Common myeloid progenitor, CD34-positive (primary cell): Measurements from ENCODE around the gene RAD51B.

Experiments
- CTCF ChIA-PET: fragments of 350-600 bp; sonication (Branson Sonifier 250); formaldehyde crosslinking; loops from one replicate; lab custom pipeline; 2021; ENCODE audit warnings: antibody characterized with exemption; lab: Charles Lee
- POLR2A ChIA-PET: fragments of 350-600 bp; sonication (Branson Sonifier 250); formaldehyde crosslinking; loops from one replicate; lab custom pipeline; 2021; ENCODE audit warnings: antibody characterized with exemption; lab: Charles Lee
- DNase-seq, 3 donors: peaks; one replicate each; pipeline versions ENCODE4 v3.0.0 to v3.0.0-alpha.2; 2013
- H3K27ac ChIP-seq, 2 experiments: 1 replicate in 1 of 2; 2 replicates in 1 of 2; pipeline ENCODE4 v1.7.0; 2013; ENCODE audit warnings: inconsistent platforms in 2 of 2, low read length in 2 of 2, mild to moderate bottlenecking in 2 of 2, low read depth in 1 of 2, moderate library complexity in 1 of 2; ENCODE audit not compliant: severe bottlenecking in 2 of 2, insufficient read depth in 1 of 2, poor library complexity in 1 of 2
- H3K27me3 ChIP-seq, 5 experiments: replicated peaks in 2 of 5; 1 replicate in 3 of 5; 2 replicates in 2 of 5; pipeline versions ENCODE4 v1.6.1 to v1.7.0; 2013; ENCODE audit warnings: low read length in 4 of 5, mild to moderate bottlenecking in 2 of 5, moderate library complexity in 2 of 5, inconsistent platforms in 1 of 5; ENCODE audit not compliant: insufficient read depth in 5 of 5, control insufficient read depth in 4 of 5
- H3K36me3 ChIP-seq, 4 experiments: 1 replicate in 2 of 4; 2 replicates in 2 of 4; pipeline versions ENCODE4 v1.6.1 to v1.7.0; 2013; ENCODE audit warnings: low read length in 3 of 4, control low read depth in 1 of 4, mild to moderate bottlenecking in 1 of 4; ENCODE audit not compliant: control insufficient read depth in 4 of 4, insufficient read depth in 4 of 4
- H3K4me1 ChIP-seq, 4 experiments: 1 replicate in 3 of 4; 2 replicates in 1 of 4; pipeline versions ENCODE4 v1.6.1 to v1.7.1; 2013; ENCODE audit warnings: low read length in 3 of 4, mild to moderate bottlenecking in 3 of 4, control low read depth in 1 of 4, inconsistent platforms in 1 of 4, moderate library complexity in 1 of 4; ENCODE audit not compliant: control insufficient read depth in 4 of 4, insufficient read depth in 4 of 4; ENCODE audit errors: control extremely low read depth in 1 of 4
- H3K4me3 ChIP-seq, 7 experiments: 1 replicate in 4 of 7; 2 replicates in 3 of 7; pipeline versions ENCODE4 v1.5.1 to v1.7.0; 2013; ENCODE audit warnings: mild to moderate bottlenecking in 7 of 7, low read length in 6 of 7, moderate library complexity in 6 of 7, inconsistent platforms in 2 of 7, low read depth in 2 of 7, control low read depth in 1 of 7; ENCODE audit not compliant: insufficient read depth in 4 of 7, control insufficient read depth in 1 of 7; ENCODE audit errors: extremely low read depth in 1 of 7
- H3K9me3 ChIP-seq, 5 experiments: 1 replicate in 4 of 5; 2 replicates in 1 of 5; pipeline versions ENCODE4 v1.6.1 to v1.7.1; 2013; ENCODE audit warnings: low read length in 4 of 5, mild to moderate bottlenecking in 2 of 5, inconsistent platforms in 1 of 5, low read depth in 1 of 5, moderate library complexity in 1 of 5; ENCODE audit not compliant: control insufficient read depth in 4 of 5, insufficient read depth in 2 of 5; ENCODE audit errors: control extremely low read depth in 1 of 5
- WGBS: methylation state at CpG from one replicate; pipeline ENCODE4 v1.1.5; 2013; ENCODE audit not compliant: insufficient coverage; 5-methylcytosine and 5-hydroxymethylcytosine counted together

RAD51B gene

GRCh38 chr14:68532496-68532895, 712.9 kb downstream of the RAD51B start:
- DNase-seq = no peak
- H3K27me3 ChIP-seq = no peaks in the 10 kb centered on the region

GRCh38 chr14:68534276-68534675, 714.7 kb downstream of the RAD51B start:
- POLR2A ChIA-PET = no interaction called here
- no peak overlapping the region for H3K27ac ChIP-seq
- CTCF ChIA-PET = no interaction called here
- DNase-seq = no peak
- H3K27me3 ChIP-seq = no peaks in the 10 kb centered on the region
- peaks cover 3 to 18% (median 7%) of the 10 kb centered on the region in 5 experiments for H3K9me3 ChIP-seq
- H3K4me3 ChIP-seq = no peak overlapping the region
- peaks cover 0 to 2% (median 0%) of the 10 kb centered on the region in 4 experiments for H3K36me3 ChIP-seq
- WGBS = 92% methylated on average over 1 of the region's 3 CpGs
- H3K4me1 ChIP-seq = no peaks in the 10 kb centered on the region

More at GRCh38 chr14:68532496-68532895, 712.9 kb downstream of the RAD51B start:
- Histone ChIP-seq H3K36me3 (peaks cover 0 to 2% (median 0%) of the 10 kb centered on the region in 4 experiments), H3K27ac (no peak overlapping the region), H3K4me3 (no peak overlapping the region), H3K4me1 (peaks cover 0 to 1% (median 0%) of the 10 kb centered on the region in 4 experiments), H3K9me3 (peaks cover 3 to 22% (median 10%) of the 10 kb centered on the region in 5 experiments)
- ChIA-PET POLR2A (no interaction called here), CTCF (no interaction called here)

- Histone ChIP-seq H3K36me3 (no peaks in the 10 kb centered on the region), H3K4me1 (no peaks in the 10 kb centered on the region), H3K4me3 (no peak overlapping the region), H3K9me3 (peaks cover 3 to 7% (median 4%) of the 10 kb centered on the region in 5 experiments), H3K27me3 (no peaks in the 10 kb centered on the region), H3K27ac (no peak overlapping the region)
- ChIA-PET CTCF (no interaction called here), POLR2A (no interaction called here)
- no peak for DNase-seq
- WGBS = 100% methylated on average over 1 of the region's 5 CpGs
Measured at GRCh38 chr14:68535404-68536017, 715.9 kb downstream of the RAD51B start.

- DNase-seq = no peak
- WGBS = no CpG with 5 or more reads among the region's 1 CpG
- no peak overlapping the region for H3K4me3 ChIP-seq
- CTCF ChIA-PET = no interaction called here
- H3K9me3 ChIP-seq = peaks cover 3 to 7% (median 4%) of the 10 kb centered on the region in 5 experiments
- H3K4me1 ChIP-seq = no peaks in the 10 kb centered on the region
- no peaks in the 10 kb centered on the region for H3K27me3 ChIP-seq
- POLR2A ChIA-PET = no interaction called here
- no peak overlapping the region for H3K27ac ChIP-seq
- H3K36me3 ChIP-seq = no peaks in the 10 kb centered on the region
Measured at GRCh38 chr14:68536018-68536410, 716.4 kb downstream of the RAD51B start.

- H3K4me3 ChIP-seq = no peak overlapping the region
- H3K27ac ChIP-seq = no peak overlapping the region
- no peaks in the 10 kb centered on the region for H3K27me3 ChIP-seq
- H3K4me1 ChIP-seq = no peaks in the 10 kb centered on the region
- H3K9me3 ChIP-seq = peaks cover 0 to 4% (median 0%) of the 10 kb centered on the region in 5 experiments
- POLR2A ChIA-PET = no interaction called here
- DNase-seq = no peak
- CTCF ChIA-PET = interaction anchor here (0.9 to 2.0 kb wide), 2 partner anchors 9 to 594 kb away, joined by 4 to 6 read pairs; no protein-coding TSS in a partner anchor
- H3K36me3 ChIP-seq = no peaks in the 10 kb centered on the region
- 79% methylated on average over 2 of the region's 2 CpGs for WGBS
Measured at GRCh38 chr14:68538639-68539038, 719.1 kb downstream of the RAD51B start.

GRCh38 chr14:68539241-68539737, 719.7 kb downstream of the RAD51B start:
- ChIA-PET POLR2A (no interaction called here), CTCF (interaction anchor here (2.0 kb wide), 1 partner anchor 10 kb away, joined by 6 read pairs; no protein-coding TSS in a partner anchor)
- no peak for DNase-seq
- Histone ChIP-seq H3K4me3 (no peak overlapping the region), H3K36me3 (no peaks in the 10 kb centered on the region), H3K27me3 (no peaks in the 10 kb centered on the region), H3K4me1 (no peaks in the 10 kb centered on the region), H3K27ac (no peak overlapping the region), H3K9me3 (no peaks in the 10 kb centered on the region)
- WGBS = 100% methylated on average over 6 of the region's 6 CpGs

GRCh38 chr14:68539789-68540188, 720.2 kb downstream of the RAD51B start:
- no peak for DNase-seq
- ChIA-PET CTCF (interaction anchor here (2.0 kb wide), 1 partner anchor 10 kb away, joined by 6 read pairs; no protein-coding TSS in a partner anchor), POLR2A (no interaction called here)
- H3K4me1 ChIP-seq = no peaks in the 10 kb centered on the region
- no peaks in the 10 kb centered on the region for H3K27me3 ChIP-seq
- WGBS = 100% methylated on average over 3 of the region's 3 CpGs
- H3K4me3 ChIP-seq = no peak overlapping the region
- no peaks in the 10 kb centered on the region for H3K36me3 ChIP-seq
- no peak overlapping the region for H3K27ac ChIP-seq
- H3K9me3 ChIP-seq = no peaks in the 10 kb centered on the region
